Inflammatory macrophage treated with lipopolysaccharide for 1 hour (primary cell): ENCODE data around the gene HTRA1.
A peak's percentile ranks its signal among the peaks of the same experiment; 100 is the strongest.

Experiments used
- DNase-seq, 2 donors: peaks; one replicate each; pipeline ENCODE4 v3.0.0-alpha.2; 2020 to 2022

HTRA1 gene

DNA sequence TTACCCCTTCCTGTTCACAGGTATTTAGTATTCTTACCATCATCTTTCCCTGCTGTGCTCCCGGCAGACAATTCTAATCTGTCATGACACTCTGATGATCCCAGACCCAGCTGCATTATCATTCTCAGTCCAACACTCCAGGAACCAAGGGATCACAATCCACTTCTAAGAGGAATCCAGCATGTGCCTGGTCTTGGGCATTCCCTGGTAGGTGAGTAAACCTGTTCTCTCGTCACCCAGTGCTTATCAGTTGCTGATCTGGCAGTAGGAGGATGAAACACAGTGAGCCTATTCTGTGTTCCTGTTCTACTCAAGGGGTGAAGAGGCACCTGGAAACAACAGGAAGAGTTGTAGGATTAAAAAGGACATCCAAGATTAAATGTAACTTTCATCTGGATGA lies 97.9 kb downstream of the HTRA1 start:
- no peak for DNase-seq

DNA sequence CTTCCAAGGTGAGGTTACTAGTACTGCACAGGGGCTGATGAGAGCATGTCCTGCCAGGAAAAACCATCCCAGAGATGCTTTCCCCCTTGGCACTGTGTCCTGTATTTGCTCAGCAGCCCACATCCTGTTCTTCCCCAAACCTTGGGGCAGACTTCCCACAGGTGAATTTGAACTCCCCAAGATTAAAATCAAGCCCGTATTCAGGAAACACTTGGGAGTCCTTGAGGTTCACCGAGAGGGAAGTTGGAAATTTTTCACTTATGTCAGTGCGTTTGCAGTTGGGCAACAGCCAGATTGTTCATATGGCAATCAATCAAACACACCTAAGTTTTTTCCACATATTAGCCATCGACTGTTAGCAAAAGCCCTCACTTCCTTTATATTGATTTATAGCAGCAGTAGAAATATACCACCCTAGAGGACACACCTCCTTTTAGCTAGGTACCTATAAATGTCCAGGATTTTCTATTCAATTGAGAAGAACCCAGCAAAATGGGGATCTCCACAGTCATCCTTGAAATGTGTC lies 99.0 kb downstream of the HTRA1 start, which contains the start of gene DMBT1:
Gene DMBT1, plus strand, starts transcription at position 476 of the 526 bp plus-strand sequence. Its CDS starts 17 bp downstream, at position 493.
- peak in 1 of 2 donors; percentile 7 for DNase-seq

DNA sequence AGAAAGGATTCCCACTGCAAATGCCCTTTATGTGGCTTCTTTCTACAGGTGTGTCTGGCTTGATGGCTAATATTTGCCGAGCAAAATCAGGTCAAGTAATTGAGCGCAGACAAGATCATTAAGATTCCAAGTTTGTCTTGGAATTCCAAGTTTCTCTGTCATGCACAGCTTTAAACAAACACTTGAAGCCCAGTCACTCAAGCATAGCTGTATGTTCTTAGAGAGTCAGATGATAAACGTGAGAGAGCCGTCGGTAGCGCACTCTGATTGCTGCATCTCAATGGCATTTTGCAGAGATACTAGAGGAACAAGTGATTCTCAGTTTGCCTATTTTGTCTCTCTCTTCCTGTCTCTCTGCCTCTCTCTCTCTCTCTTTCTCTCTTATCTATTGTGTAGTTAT lies 99.9 kb downstream of the HTRA1 start:
- DNase-seq: no peak

DNA sequence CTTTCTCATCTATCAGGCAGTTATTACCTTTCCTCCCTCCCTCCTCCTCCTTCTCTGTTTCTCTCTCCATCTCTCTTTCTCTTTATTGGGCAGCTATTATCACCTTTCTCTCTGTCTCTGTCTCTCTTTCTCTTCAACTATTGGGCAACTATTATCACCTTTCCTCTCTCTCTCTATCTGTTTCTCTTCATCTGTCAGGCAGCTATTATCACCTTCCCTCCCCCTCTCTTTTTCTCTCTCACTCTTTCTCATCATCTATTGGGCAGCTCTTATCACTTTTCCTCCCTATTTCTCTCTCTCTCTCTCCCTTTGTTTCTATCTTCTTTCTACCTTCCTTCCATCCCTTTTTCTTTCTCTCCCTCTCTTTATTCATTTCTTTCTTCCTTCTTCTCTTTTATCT lies 100.4 kb downstream of the HTRA1 start:
- DNase-seq: no peak
